Vagina (tissue), 2 donors: Measurements from ENCODE around the gene ROR1. TPM values are rescaled to one million over a fixed set of nuclear protein-coding genes. Genes with fewer than 3 reads are reported as not detected.

Source experiments
- DNase-seq, 2 donors: peaks; one replicate each; pipeline ENCODE4 v3.0.0-alpha.2; 2017; ENCODE audit errors: extremely low spot score in 2 of 2
- H3K27ac ChIP-seq: fragments of 200-600 bp; sonication (generic); one replicate; pipeline ENCODE4 v1.5.1; 2019
- H3K27me3 ChIP-seq: fragments of 200-600 bp; sonication (generic); one replicate; pipeline ENCODE4 v1.5.1; 2019
- H3K36me3 ChIP-seq, 2 donors: fragments of 200-600 bp; sonication (generic); one replicate each; pipeline ENCODE4 v1.5.1; 2017 to 2019
- H3K4me1 ChIP-seq: fragments of 200-600 bp; sonication (generic); one replicate; pipeline ENCODE4 v1.5.1; 2019
- H3K4me3 ChIP-seq, 2 donors: fragments of 200-600 bp; sonication (generic); 1 replicate in 1 of 2; 2 replicates in 1 of 2; pipeline ENCODE4 v1.5.1; 2016 to 2019
- H3K9me3 ChIP-seq: fragments of 200-600 bp; sonication (generic); one replicate; pipeline ENCODE4 v1.5.1; 2019
- POLR2A ChIP-seq, 2 donors: fragments of 450-650 bp; IDR thresholded peaks; one replicate each; pipeline ENCODE4 v1.6.1; 2017; ENCODE audit warnings: antibody characterized with exemption in 2 of 2, mild to moderate bottlenecking in 2 of 2, moderate library complexity in 2 of 2
- POLR2AphosphoS5 ChIP-seq, 2 donors: sonication (generic); formaldehyde crosslinking; IDR thresholded peaks; one replicate each; pipeline ENCODE4 v1.9.0; 2017; ENCODE audit warnings: antibody characterized with exemption in 2 of 2, mild to moderate bottlenecking in 2 of 2, low read depth in 1 of 2; ENCODE audit not compliant: insufficient read depth in 1 of 2
- intact Hi-C: fragments of 100-400 bp; cut with DNase I; formaldehyde crosslinking; loops from one replicate; pipeline ENCODE4 v1.15.1; 2023
- total RNA-seq: library from RNA; depleted of rRNA; stranded (reverse); fragments of >200 nt; gene quantifications from one replicate; pipeline ENCODE4 v1.2.3, GENCODE V29; 2016
- TF ChIP-seq, protein P1 (sequence below), 3 experiments: fragments of 450-650 bp in 2 of 3; fragments of 200-600 bp in 1 of 3; sonication (generic) in 1 of 3; IDR thresholded peaks; one replicate each; pipeline ENCODE4 v1.5.1; 2017 to 2019; ENCODE audit warnings: antibody characterized with exemption in 3 of 3, mild to moderate bottlenecking in 2 of 3, moderate library complexity in 2 of 3

Gene ROR1
- total RNA-seq, 1 donor from 2014 or later, result 11.0 TPM

DNA sequence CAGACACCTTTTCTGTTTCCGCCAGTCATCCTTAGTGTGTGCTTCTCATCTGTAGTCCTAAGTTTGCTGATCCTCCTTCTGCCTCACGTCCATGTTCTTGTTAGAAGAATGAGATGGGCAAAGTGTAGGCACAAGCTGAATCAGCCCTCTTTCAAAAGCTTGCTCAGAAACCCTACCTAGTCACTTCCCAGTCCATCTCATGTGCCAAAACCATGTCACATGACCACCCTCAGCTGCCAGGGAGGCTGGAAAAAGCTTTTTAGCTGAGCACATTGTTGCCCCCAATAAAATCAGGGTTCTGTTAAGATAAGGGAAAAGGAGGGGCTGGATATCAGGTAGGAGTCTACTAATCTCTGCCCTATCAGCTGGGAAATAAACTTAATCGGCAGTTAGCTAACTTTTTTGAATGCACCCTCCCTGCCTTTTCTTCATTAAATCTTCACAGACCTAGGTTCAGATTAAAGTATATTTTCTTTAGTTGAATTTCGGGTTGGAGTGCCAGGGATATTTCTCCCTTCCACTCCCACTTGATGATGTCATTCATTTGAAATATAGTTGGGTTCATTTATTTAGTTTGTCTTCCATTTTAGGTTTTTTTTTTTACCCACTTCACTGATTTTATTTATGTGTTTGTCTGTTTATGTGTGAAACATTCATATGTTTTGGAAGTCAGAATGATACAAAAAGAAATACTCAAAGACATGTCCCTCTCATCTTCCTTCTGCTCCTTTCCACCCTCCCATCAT, 129.2 kb downstream of the ROR1 start:
- Histone ChIP-seq H3K9me3 (no peaks in the 10 kb centered on the region), H3K4me3 (no peak overlapping the region), H3K27ac (no peak overlapping the region), H3K4me1 (peaks cover 14% of the 10 kb centered on the region), H3K36me3 (no peaks in the 10 kb centered on the region), H3K27me3 (no peaks in the 10 kb centered on the region)
- intact Hi-C loops, result no loop called here
- no peak for DNase-seq
- TF ChIP-seq, protein P1, sequence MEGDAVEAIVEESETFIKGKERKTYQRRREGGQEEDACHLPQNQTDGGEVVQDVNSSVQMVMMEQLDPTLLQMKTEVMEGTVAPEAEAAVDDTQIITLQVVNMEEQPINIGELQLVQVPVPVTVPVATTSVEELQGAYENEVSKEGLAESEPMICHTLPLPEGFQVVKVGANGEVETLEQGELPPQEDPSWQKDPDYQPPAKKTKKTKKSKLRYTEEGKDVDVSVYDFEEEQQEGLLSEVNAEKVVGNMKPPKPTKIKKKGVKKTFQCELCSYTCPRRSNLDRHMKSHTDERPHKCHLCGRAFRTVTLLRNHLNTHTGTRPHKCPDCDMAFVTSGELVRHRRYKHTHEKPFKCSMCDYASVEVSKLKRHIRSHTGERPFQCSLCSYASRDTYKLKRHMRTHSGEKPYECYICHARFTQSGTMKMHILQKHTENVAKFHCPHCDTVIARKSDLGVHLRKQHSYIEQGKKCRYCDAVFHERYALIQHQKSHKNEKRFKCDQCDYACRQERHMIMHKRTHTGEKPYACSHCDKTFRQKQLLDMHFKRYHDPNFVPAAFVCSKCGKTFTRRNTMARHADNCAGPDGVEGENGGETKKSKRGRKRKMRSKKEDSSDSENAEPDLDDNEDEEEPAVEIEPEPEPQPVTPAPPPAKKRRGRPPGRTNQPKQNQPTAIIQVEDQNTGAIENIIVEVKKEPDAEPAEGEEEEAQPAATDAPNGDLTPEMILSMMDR (IDR thresholded peaks at IDR 0.05), result no peak
- TF ChIP-seq POLR2AphosphoS5 (IDR thresholded peaks at IDR 0.05; ENCODE audit: insufficient read depth in 1 of 2, low read depth in 1 of 2) (no peak), POLR2A (IDR thresholded peaks at IDR 0.05) (no peak)

DNA sequence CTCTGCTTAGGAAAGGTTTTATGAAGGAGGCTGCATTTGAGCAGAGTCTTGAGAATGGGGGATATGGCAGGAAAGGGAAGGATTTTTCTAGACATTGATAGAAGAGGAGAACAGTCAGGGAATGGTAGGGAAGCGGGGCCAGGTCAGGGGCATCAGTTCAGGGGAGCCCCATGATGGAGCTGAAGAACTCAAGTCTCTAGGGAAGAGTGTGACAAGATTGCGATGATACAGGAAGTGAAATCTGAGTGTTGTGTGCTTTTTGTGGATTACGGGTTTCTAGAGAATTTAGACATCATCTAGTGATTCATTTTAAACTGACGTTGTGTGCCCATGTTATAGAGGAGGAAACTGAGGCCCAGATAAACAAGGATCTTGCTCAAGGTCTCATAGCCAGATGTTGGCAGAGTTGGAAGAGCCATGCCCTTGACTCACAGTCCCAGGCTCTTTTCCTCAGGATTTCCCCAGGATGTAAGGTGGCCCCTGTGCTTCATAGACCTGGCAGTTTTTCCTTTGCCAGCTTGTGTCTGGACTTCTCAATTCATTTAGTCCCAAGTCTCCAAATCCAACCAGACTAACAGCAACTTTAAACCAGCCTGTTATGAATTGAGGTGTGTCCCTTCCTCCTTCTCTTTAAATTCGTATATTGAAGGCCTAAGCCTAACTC, 130.3 kb downstream of the ROR1 start:
- DNase-seq, result no peak
- no peak overlapping the region for H3K27ac ChIP-seq
- intact Hi-C loops, result no loop called here
- H3K36me3 ChIP-seq, result no peaks in the 10 kb centered on the region
- H3K9me3 ChIP-seq, result no peaks in the 10 kb centered on the region
- peaks cover 17% of the 10 kb centered on the region for H3K4me1 ChIP-seq
- H3K4me3 ChIP-seq, result no peak overlapping the region
- no peak for TF ChIP-seq POLR2AphosphoS5 (IDR thresholded peaks at IDR 0.05; ENCODE audit: insufficient read depth in 1 of 2, low read depth in 1 of 2)
- TF ChIP-seq POLR2A (IDR thresholded peaks at IDR 0.05), result no peak
- TF ChIP-seq, protein P1 (IDR thresholded peaks at IDR 0.05), result no peak
- no peaks in the 10 kb centered on the region for H3K27me3 ChIP-seq

DNA sequence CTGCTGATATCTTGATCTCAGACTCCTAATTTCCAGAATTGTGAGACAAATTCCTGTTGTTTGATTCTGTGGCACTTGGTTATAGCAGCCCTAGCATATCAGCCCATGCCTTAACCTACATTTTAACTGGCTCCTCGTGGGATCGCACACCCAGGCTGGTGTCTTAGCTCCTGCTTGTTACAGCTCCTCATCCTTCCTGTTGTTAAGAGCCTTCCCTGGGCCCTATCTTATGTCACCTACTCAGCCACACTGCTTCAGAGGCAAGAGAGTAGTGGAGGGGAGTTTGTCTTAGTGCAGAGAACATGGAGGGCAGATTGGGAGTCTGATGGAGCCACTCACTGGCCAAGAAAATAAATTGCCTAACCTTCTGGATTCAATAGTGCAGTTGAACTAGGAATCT, 131.0 kb downstream of the ROR1 start:
- Histone ChIP-seq H3K27me3 (no peaks in the 10 kb centered on the region), H3K9me3 (no peaks in the 10 kb centered on the region)
- intact Hi-C loops, result no loop called here

DNA sequence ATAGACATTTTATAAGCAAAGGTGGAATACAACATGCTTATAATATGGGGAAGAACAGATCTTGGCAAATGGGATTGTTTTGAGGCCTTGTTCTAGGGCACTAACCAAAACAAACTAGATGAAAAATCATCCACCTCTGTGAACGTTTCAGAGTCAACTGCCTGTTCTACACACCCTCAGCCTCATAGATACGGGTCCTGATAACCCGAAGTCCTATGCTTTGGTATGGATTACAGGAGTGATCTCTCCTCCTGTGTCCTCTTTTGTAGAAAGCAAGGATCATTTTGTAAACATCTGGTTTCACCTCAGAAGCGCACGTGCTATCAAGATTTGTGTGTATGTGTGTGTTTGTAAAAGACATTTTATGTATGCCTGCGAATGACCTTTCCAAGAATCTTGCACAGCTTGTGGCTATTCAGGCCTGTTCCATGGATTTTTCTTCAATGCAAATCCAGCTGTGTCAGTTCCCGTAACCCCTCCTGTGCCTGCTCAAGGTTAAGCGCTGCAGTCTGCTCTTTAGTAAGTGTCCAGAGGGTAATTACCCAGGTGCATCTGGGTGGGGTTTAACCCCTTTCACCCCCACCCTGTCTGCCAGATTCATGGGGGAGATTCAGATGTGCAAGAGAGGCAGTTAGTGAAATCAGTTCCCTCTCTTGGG, 132.4 kb downstream of the ROR1 start:
- no peaks in the 10 kb centered on the region for H3K27me3 ChIP-seq
- no peak overlapping the region for H3K27ac ChIP-seq
- H3K9me3 ChIP-seq, result no peaks in the 10 kb centered on the region
- peaks cover 31% of the 10 kb centered on the region for H3K4me1 ChIP-seq
- no peak for DNase-seq
- no peak overlapping the region for H3K4me3 ChIP-seq
- TF ChIP-seq POLR2AphosphoS5 (IDR thresholded peaks at IDR 0.05; ENCODE audit: insufficient read depth in 1 of 2, low read depth in 1 of 2) (no peak), POLR2A (IDR thresholded peaks at IDR 0.05) (no peak)
- TF ChIP-seq, protein P1 (IDR thresholded peaks at IDR 0.05), result no peak
- H3K36me3 ChIP-seq, result no peaks in the 10 kb centered on the region
- intact Hi-C loops, result no loop called here

More for the DNA sequence above, 131.0 kb downstream of the ROR1 start:
- Histone ChIP-seq H3K4me1 (peaks cover 24% of the 10 kb centered on the region), H3K36me3 (no peaks in the 10 kb centered on the region), H3K27ac (no peak overlapping the region), H3K4me3 (no peak overlapping the region)
- DNase-seq, result no peak
- TF ChIP-seq, protein P1 (IDR thresholded peaks at IDR 0.05), result no peak
- TF ChIP-seq POLR2AphosphoS5 (IDR thresholded peaks at IDR 0.05; ENCODE audit: insufficient read depth in 1 of 2, low read depth in 1 of 2) (no peak), POLR2A (IDR thresholded peaks at IDR 0.05) (no peak)
